Measurements from ENCODE around the gene ANAPC4.
"Not testable (repeated sequence)": the region's sequence is repeated elsewhere in the genome, so short reads cannot be mapped to it uniquely, and the experiment has no call there.

ANAPC4 gene, protein sequence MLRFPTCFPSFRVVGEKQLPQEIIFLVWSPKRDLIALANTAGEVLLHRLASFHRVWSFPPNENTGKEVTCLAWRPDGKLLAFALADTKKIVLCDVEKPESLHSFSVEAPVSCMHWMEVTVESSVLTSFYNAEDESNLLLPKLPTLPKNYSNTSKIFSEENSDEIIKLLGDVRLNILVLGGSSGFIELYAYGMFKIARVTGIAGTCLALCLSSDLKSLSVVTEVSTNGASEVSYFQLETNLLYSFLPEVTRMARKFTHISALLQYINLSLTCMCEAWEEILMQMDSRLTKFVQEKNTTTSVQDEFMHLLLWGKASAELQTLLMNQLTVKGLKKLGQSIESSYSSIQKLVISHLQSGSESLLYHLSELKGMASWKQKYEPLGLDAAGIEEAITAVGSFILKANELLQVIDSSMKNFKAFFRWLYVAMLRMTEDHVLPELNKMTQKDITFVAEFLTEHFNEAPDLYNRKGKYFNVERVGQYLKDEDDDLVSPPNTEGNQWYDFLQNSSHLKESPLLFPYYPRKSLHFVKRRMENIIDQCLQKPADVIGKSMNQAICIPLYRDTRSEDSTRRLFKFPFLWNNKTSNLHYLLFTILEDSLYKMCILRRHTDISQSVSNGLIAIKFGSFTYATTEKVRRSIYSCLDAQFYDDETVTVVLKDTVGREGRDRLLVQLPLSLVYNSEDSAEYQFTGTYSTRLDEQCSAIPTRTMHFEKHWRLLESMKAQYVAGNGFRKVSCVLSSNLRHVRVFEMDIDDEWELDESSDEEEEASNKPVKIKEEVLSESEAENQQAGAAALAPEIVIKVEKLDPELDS

DNA sequence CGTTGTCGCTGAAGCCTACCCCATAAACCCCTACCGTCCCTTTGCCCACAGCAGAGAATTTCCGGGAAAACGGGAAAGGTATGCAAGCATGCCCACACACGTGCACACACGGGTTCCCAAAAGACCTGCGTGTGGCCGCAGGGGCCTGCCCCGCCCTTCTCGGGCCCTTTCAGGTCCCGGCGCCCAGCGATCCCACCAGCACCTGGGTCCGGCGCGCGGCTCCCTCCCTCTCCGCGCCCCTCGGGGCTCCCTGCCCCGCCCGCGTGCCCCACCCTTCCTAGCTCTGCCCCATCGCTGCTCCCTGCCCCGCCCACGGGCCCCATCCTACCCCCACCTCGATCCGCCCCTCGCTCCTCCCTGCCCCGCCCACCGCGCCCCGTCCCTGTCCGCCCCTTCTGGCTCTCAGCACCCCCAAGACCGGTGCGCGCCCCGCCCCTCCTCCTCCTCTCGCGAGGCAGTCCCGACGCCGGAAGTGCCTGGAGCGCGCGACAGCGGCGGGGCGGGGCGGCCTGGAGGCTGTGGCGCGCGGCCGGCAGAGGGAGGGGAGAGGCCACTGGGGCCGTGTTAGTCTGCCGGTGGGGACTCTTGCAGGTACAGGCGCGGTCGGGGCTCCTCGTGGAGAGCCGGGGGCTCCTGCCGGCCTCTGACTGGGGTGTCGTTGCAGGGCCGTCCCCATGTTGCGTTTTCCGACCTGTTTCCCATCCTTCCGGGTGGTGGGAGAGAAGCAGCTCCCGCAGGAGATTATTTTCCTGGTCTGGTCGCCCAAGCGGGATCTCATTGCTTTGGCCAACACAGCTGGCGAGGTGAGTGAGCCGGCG, at the start of gene ANAPC4:
Gene ANAPC4, plus strand, starts transcription at position 510 of the 818 bp plus-strand sequence. Its CDS starts 165 bp downstream, at position 675.
- H3K4me3 ChIP-seq (ENCODE audit: low read depth, low read length): peak within 1 kb of the TSS; percentile 95

DNA sequence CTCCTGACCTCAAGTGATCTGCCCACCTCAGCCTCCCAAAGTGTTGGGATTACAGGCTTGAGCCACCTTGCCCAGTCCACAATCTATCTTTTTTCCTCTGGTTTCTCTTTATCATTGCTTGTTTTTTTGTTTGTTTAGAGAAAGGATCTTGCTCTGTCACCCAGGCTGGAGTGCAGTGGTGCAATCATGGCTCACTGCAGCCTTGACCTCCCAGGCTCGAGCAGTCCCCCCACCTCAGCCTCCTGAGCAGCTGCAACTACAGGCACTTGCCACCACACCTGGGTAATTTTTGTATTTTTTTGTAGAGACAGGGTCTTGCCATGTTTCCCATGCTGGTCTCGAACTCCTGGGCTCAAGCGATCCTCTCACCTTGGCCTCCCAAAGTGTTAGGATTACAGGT, 48.6 kb upstream of the ANAPC4 start:
- not testable (repeated sequence) for H3K9me3 ChIP-seq (ENCODE audit: control insufficient read depth, insufficient read depth, low read depth, low read length); H3K27ac ChIP-seq (ENCODE audit: low read depth, low read length); H3K36me3 ChIP-seq (ENCODE audit: control insufficient read depth, insufficient read depth, low read length); H3K9ac ChIP-seq (ENCODE audit: low read length); H3K4me1 ChIP-seq (ENCODE audit: control insufficient read depth, insufficient read depth, low read length); H3K27me3 ChIP-seq (ENCODE audit: control insufficient read depth, insufficient read depth, low read length); H3K4me3 ChIP-seq (ENCODE audit: low read depth, low read length)

More for the DNA sequence above, at the start of gene ANAPC4:
- Histone ChIP-seq H3K27ac (ENCODE audit: low read depth, low read length) (peak within 1 kb of the TSS; percentile 36), H3K9ac (ENCODE audit: low read length) (peak within 1 kb of the TSS; percentile 77), H3K4me1 (ENCODE audit: control insufficient read depth, insufficient read depth, low read length) (peaks cover 20% of the 10 kb centered on the region), H3K27me3 (ENCODE audit: control insufficient read depth, insufficient read depth, low read length) (no peaks in the 10 kb centered on the region), H3K36me3 (ENCODE audit: control insufficient read depth, insufficient read depth, low read length) (peaks cover 25% of the 10 kb centered on the region), H3K9me3 (ENCODE audit: control insufficient read depth, insufficient read depth, low read depth, low read length) (no peaks in the 10 kb centered on the region)

DNA sequence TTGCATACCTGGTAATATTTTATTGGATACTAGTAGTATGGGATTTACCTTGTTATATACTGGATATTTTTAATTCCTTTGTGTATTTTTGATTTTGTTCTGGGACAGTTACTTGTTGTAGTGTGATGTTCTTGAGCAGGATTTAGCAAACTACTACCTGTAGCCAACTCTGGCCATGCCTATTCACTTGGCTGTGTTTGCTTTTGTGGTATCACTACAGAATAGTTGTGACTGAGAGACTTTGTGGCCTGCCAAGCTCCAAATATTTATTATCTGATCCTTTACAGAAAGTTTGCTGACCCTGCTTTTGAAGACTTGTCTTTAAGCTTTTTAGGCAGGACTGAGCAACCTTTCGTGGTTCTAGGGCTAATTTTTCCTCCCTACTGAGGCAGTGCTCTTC, 46.7 kb upstream of the ANAPC4 start:
- Histone ChIP-seq H3K9me3 (ENCODE audit: control insufficient read depth, insufficient read depth, low read depth, low read length) (no peaks in the 10 kb centered on the region), H3K4me3 (ENCODE audit: low read depth, low read length) (no peak overlapping the region), H3K36me3 (ENCODE audit: control insufficient read depth, insufficient read depth, low read length) (no peaks in the 10 kb centered on the region), H3K27me3 (ENCODE audit: control insufficient read depth, insufficient read depth, low read length) (no peaks in the 10 kb centered on the region), H3K27ac (ENCODE audit: low read depth, low read length) (no peak overlapping the region), H3K9ac (ENCODE audit: low read length) (no peak overlapping the region), H3K4me1 (ENCODE audit: control insufficient read depth, insufficient read depth, low read length) (no peaks in the 10 kb centered on the region)

DNA sequence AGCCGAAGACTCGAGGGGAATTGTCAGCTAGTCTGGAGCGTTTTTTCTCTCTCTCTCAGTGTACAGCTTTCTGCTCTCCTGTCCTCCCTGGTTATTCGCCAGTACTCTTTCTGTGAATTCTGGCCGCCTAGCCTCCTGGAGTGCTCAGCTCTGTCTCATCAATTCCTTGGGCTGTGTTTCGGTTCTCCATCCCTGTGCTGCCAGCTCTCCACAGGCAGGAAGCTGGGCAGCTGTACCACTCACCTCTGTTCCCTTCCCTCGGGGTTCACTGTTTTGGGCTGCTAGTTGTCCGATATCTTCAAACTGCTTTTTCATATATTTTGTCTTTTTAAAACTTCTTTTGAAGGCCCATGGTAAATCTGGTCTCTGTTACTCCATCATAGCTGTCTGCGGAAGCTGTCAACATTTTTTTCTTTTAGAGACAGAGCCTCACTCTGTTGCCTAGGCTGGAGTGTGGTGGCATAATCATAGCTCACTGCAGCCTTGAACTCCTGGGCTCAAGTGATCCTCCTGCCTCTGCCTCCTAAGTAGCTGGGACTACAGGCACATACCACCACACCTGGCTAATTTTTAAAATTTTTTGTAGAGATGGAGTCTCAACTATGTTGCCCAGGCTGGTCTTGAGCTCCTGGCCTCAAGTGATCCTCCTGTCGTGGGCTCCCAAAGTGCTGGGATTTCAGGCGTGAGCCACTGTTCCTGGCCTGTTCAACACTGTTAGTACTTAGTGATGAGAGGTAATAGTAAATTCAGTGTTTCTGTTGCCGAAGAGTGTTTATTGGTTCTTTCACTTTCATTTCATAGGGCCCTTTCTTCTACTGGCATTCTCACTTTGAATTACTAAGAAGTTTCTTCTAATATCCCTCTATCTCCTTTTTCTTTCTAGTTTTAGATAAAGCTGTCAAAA, 45.9 kb upstream of the ANAPC4 start:
- Histone ChIP-seq H3K9me3 (ENCODE audit: control insufficient read depth, insufficient read depth, low read depth, low read length) (no peaks in the 10 kb centered on the region), H3K4me1 (ENCODE audit: control insufficient read depth, insufficient read depth, low read length) (no peaks in the 10 kb centered on the region), H3K9ac (ENCODE audit: low read length) (no peak overlapping the region), H3K36me3 (ENCODE audit: control insufficient read depth, insufficient read depth, low read length) (no peaks in the 10 kb centered on the region), H3K27ac (ENCODE audit: low read depth, low read length) (no peak overlapping the region), H3K27me3 (ENCODE audit: control insufficient read depth, insufficient read depth, low read length) (no peaks in the 10 kb centered on the region), H3K4me3 (ENCODE audit: low read depth, low read length) (no peak overlapping the region)

DNA sequence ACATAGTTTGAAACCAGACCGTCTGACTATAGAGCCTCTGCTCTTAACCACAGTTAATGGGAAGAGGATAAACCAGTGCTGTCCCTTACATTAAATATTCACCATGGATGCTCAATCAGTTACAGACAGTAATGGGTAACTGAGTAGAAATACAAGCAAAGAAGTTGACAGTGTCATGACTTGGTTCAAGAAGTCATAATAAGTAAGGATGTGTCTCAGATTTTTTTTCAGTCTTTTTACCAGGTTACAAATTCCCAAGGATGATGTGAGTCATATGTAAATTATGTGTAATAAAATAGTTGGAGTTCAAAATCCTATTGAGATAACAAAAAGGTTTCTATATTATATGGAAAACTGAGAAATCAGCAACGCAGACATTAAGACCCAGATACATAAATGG, 33.4 kb upstream of the ANAPC4 start:
- H3K9ac ChIP-seq (ENCODE audit: low read length): no peak overlapping the region
- H3K27ac ChIP-seq (ENCODE audit: low read depth, low read length): no peak overlapping the region
- H3K9me3 ChIP-seq (ENCODE audit: control insufficient read depth, insufficient read depth, low read depth, low read length): no peaks in the 10 kb centered on the region
- H3K4me1 ChIP-seq (ENCODE audit: control insufficient read depth, insufficient read depth, low read length): no peaks in the 10 kb centered on the region
- no peaks in the 10 kb centered on the region for H3K27me3 ChIP-seq (ENCODE audit: control insufficient read depth, insufficient read depth, low read length)
- H3K36me3 ChIP-seq (ENCODE audit: control insufficient read depth, insufficient read depth, low read length): no peaks in the 10 kb centered on the region
- H3K4me3 ChIP-seq (ENCODE audit: low read depth, low read length): no peak overlapping the region

DNA sequence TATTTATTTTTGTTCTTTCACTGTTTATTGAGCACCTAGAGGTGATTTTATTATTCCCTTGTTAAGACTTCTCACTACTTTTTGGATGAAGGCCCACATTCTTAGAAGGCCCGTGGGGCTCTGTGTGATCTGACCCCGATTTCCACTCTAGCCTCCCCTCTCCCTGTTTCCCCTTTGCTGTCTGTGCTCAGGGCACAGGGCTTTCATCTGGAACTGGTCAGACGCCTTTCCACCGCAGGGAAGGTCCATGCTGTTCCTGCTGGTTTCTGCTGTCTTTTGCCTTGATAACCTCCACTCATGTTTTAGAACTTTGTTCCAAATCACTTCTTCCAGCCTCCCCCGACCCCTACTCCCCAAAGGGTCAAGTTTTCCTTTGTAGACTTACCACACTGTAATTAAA, 31.3 kb upstream of the ANAPC4 start:
- H3K4me3 ChIP-seq (ENCODE audit: low read depth, low read length): no peak overlapping the region
- H3K9ac ChIP-seq (ENCODE audit: low read length): no peak overlapping the region
- H3K27ac ChIP-seq (ENCODE audit: low read depth, low read length): no peak overlapping the region

DNA sequence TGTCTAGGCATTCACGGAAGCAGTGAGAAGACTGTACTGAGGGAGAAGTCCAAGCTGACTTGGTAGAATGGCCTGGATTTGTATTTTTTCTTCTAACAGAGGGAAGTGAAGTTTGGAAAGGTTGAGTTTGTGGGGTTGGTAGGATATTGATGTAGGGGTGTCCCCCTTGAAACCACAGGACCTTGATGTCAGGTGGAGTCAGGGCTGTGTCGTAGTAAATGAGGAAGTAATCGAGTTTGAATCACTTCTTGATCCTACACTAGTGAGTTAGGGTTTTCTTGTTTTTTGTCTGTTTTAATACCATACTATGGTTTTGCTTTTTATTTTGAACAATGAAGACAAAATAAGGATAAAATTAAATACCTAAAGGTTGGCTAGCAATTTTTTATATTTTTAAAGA, 30.1 kb upstream of the ANAPC4 start:
- Histone ChIP-seq H3K4me1 (ENCODE audit: control insufficient read depth, insufficient read depth, low read length) (peaks cover 2% of the 10 kb centered on the region; the same call in 1 of the 2 replicates), H3K4me3 (ENCODE audit: low read depth, low read length) (no peak overlapping the region), H3K9me3 (ENCODE audit: control insufficient read depth, insufficient read depth, low read depth, low read length) (no peaks in the 10 kb centered on the region), H3K27ac (ENCODE audit: low read depth, low read length) (no peak overlapping the region), H3K9ac (ENCODE audit: low read length) (no peak overlapping the region), H3K27me3 (ENCODE audit: control insufficient read depth, insufficient read depth, low read length) (no peaks in the 10 kb centered on the region), H3K36me3 (ENCODE audit: control insufficient read depth, insufficient read depth, low read length) (no peaks in the 10 kb centered on the region)

More for the DNA sequence above, 31.3 kb upstream of the ANAPC4 start:
- no peaks in the 10 kb centered on the region for H3K36me3 ChIP-seq (ENCODE audit: control insufficient read depth, insufficient read depth, low read length)
- no peaks in the 10 kb centered on the region for H3K4me1 ChIP-seq (ENCODE audit: control insufficient read depth, insufficient read depth, low read length)
- H3K9me3 ChIP-seq (ENCODE audit: control insufficient read depth, insufficient read depth, low read depth, low read length): no peaks in the 10 kb centered on the region
- H3K27me3 ChIP-seq (ENCODE audit: control insufficient read depth, insufficient read depth, low read length): no peaks in the 10 kb centered on the region

DNA sequence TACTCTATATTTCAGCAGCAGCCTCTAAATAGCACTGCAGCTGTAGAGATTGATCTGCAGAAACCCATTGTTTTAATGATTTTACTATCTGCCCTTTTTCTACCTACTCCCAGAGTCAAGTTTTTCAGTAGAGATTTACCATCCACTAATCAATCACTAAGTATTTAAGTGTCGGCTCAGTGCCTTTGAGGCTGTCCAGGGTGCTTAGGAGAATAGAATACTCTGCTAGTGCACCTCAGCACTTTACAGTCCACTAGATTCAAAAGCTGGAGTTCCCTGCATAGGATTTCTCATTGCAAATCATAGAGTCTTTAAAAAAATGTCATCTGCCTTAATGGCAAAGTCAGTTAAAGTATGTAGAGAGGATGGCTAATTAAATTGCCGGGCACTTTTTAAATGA, 29.6 kb upstream of the ANAPC4 start:
- Histone ChIP-seq H3K4me3 (ENCODE audit: low read depth, low read length) (no peak overlapping the region), H3K9me3 (ENCODE audit: control insufficient read depth, insufficient read depth, low read depth, low read length) (no peaks in the 10 kb centered on the region), H3K36me3 (ENCODE audit: control insufficient read depth, insufficient read depth, low read length) (no peaks in the 10 kb centered on the region), H3K4me1 (ENCODE audit: control insufficient read depth, insufficient read depth, low read length) (peaks cover 6% of the 10 kb centered on the region; the same call in 1 of the 2 replicates), H3K27me3 (ENCODE audit: control insufficient read depth, insufficient read depth, low read length) (no peaks in the 10 kb centered on the region), H3K9ac (ENCODE audit: low read length) (no peak overlapping the region), H3K27ac (ENCODE audit: low read depth, low read length) (no peak overlapping the region)

DNA sequence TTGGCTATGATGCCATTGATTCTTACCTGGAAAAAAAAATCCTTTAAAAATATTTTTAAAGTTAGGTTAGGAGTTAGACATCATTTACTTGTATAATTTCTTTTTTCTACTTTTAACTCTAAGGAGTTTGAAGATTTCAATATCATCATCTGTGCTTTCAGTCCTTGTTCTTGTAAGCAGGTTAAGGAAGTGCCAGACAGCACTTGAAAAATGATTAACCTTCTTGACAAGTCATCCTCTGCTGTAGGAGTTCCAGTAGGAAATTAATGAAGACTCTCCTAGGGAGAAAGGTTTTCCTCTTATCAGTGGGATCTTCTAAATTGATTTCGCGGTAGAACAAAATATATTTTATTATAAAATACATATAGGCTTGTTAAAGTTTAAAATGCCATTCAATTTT, 29.1 kb upstream of the ANAPC4 start:
- Histone ChIP-seq H3K9me3 (ENCODE audit: control insufficient read depth, insufficient read depth, low read depth, low read length) (no peaks in the 10 kb centered on the region), H3K27me3 (ENCODE audit: control insufficient read depth, insufficient read depth, low read length) (no peaks in the 10 kb centered on the region), H3K4me3 (ENCODE audit: low read depth, low read length) (no peak overlapping the region), H3K27ac (ENCODE audit: low read depth, low read length) (no peak overlapping the region), H3K9ac (ENCODE audit: low read length) (no peak overlapping the region), H3K36me3 (ENCODE audit: control insufficient read depth, insufficient read depth, low read length) (no peaks in the 10 kb centered on the region), H3K4me1 (ENCODE audit: control insufficient read depth, insufficient read depth, low read length) (peaks cover 6% of the 10 kb centered on the region; the same call in 1 of the 2 replicates)

DNA sequence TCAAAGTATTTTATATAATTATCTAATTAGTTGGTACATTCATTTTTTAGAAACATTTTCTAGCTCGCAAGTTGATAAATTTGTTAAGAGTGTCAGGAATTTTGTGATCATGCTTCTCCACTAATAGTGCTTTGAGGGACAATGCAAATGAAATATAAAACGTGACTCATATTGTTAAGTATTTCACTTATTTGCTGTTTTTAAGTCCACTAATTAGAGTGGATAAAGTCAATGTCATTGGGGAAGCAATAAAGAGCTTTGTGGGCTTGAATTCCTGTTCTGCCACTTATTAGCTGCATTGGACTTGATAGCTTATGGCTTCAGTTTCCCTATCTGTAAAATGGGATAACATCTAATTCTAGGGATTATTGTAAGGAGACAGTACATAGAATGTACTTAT, 26.5 kb upstream of the ANAPC4 start:
- Histone ChIP-seq H3K4me3 (ENCODE audit: low read depth, low read length) (no peak overlapping the region), H3K9me3 (ENCODE audit: control insufficient read depth, insufficient read depth, low read depth, low read length) (no peaks in the 10 kb centered on the region), H3K36me3 (ENCODE audit: control insufficient read depth, insufficient read depth, low read length) (no peaks in the 10 kb centered on the region), H3K4me1 (ENCODE audit: control insufficient read depth, insufficient read depth, low read length) (peaks cover 6% of the 10 kb centered on the region; the same call in 1 of the 2 replicates), H3K27ac (ENCODE audit: low read depth, low read length) (no peak overlapping the region), H3K27me3 (ENCODE audit: control insufficient read depth, insufficient read depth, low read length) (no peaks in the 10 kb centered on the region), H3K9ac (ENCODE audit: low read length) (no peak overlapping the region)

All from HUES6 (cell line).